K562 (cell line): ENCODE data around the gene NADSYN1. TPM values are rescaled to one million over a fixed set of nuclear protein-coding genes. Genes with fewer than 3 reads are reported as not detected.
A peak's percentile ranks its signal among the peaks of the same experiment; 100 is the strongest.

ENCODE experiments used
- BACH1 ChIP-seq: fragments of 200-800 bp; sonication (Bioruptor generic); IDR thresholded peaks from 2 replicates; pipeline ENCODE4 v1.6.1; 2016; ENCODE audit warnings: missing genetic modification characterization, missing compliant biosample characterization
- BMI1 ChIP-seq: fragments of 150-350 bp; IDR thresholded peaks from 2 replicates; pipeline ENCODE4 v1.6.1; 2014; ENCODE audit warnings: low read length
- DPF2 ChIP-seq: fragments of 450-650 bp; IDR thresholded peaks from 2 replicates; pipeline ENCODE4 v1.6.1; 2016
- HDAC2 ChIP-seq: fragments of 450-650 bp; IDR thresholded peaks from 2 replicates; pipeline ENCODE4 v1.6.1; 2016; ENCODE audit warnings: mild to moderate bottlenecking
- MEIS2 ChIP-seq: fragments of 450-650 bp; IDR thresholded peaks from 2 replicates; pipeline ENCODE4 v1.6.1; 2014; ENCODE audit warnings: mild to moderate bottlenecking; ENCODE audit not compliant: partially characterized antibody
- MYNN ChIP-seq, 2 experiments: sonication (generic); formaldehyde crosslinking in 1 of 2; IDR thresholded peaks; 2 replicates each; pipeline versions ENCODE4 v1.5.0 to v1.6.1; 2016 to 2020; ENCODE audit warnings: antibody characterized with exemption in 1 of 2, missing genetic modification reagents in 1 of 2
- SAFB ChIP-seq: fragments of 200-400 bp; formaldehyde crosslinking; IDR thresholded peaks from 2 replicates; pipeline ENCODE4 v1.6.1; 2017; ENCODE audit warnings: low read depth, low read length, borderline replicate concordance
- TBP ChIP-seq: optimal IDR thresholded peaks from 2 replicates; pipeline ENCODE3; 2011; ENCODE audit warnings: low read depth, low read length, improper control_type of control experiment
- TCF3 ChIP-seq: sonication (generic); formaldehyde crosslinking; IDR thresholded peaks from 2 replicates; pipeline ENCODE4 v1.4.0; 2020; ENCODE audit warnings: mild to moderate bottlenecking, missing genetic modification reagents
- USF1 ChIP-seq: sonication (generic); formaldehyde crosslinking; IDR thresholded peaks from 2 replicates; pipeline ENCODE4 v1.9.0; 2022; ENCODE audit warnings: mild to moderate bottlenecking, missing genetic modification reagents
- ZBTB11 ChIP-seq, 3 experiments: fragments of 200-800 bp in 1 of 3; fragments of 250-450 bp in 1 of 3; fragments of 450-650 bp in 1 of 3; sonication (Bioruptor Pico) in 1 of 3; sonication (Bioruptor generic) in 1 of 3; formaldehyde crosslinking in 1 of 3; IDR thresholded peaks; 2 replicates each; pipeline versions ENCODE4 v1.6.1 to v1.8.0; 2016 to 2022; ENCODE audit warnings: mild to moderate bottlenecking in 2 of 3, missing genetic modification characterization in 2 of 3, missing compliant biosample characterization in 1 of 3, moderate library complexity in 1 of 3
- ZBTB43 ChIP-seq: sonication (generic); formaldehyde crosslinking; IDR thresholded peaks from 2 replicates; pipeline ENCODE4 v1.8.0; 2023; ENCODE audit warnings: mild to moderate bottlenecking, missing genetic modification reagents
- ZNF146 ChIP-seq: IDR thresholded peaks from one replicate; pipeline ENCODE4 v1.6.1; 2018; ENCODE audit warnings: missing compliant biosample characterization; ENCODE audit not compliant: unreplicated experiment
- polyA plus RNA-seq, 8 experiments: library from polyadenylated mRNA; depleted of rRNA in 4 of 8; stranded (reverse) in 5 of 8; unstranded in 3 of 8; fragments of >200 nt; fragmentation: Nextera tagmentation in 2 of 8; fragmentation: Illumina TruSeq in 1 of 8; extraction: Ambion mirVana in 2 of 8; extraction: Trizol in 1 of 8; gene quantifications; 2 replicates each; pipeline versions ENCODE4 v1.2.1 to v1.2.3, GENCODE V29; 2011 to 2014; ENCODE audit warnings: inconsistent platforms in 1 of 8, missing spikeins in 1 of 8
- total RNA-seq, 7 experiments: library from RNA; depleted of rRNA in 6 of 7; stranded (reverse); fragments of >200 nt in 6 of 7; fragmentation: Illumina TruSeq in 2 of 7; extraction: Trizol in 2 of 7; gene quantifications; 2 replicates each; pipeline versions ENCODE4 v1.2.1 to v1.2.3, GENCODE V29; 2011 to 2021; ENCODE audit warnings: low replicate concordance in 1 of 7
- TF ChIP-seq, protein P1 (sequence below): fragments of 150-350 bp; IDR thresholded peaks from 2 replicates; pipeline ENCODE4 v1.6.1; 2014; ENCODE audit warnings: low read depth, mild to moderate bottlenecking, low read length, borderline replicate concordance

The NADSYN1 gene
- total and polyA plus RNA-seq, 9 of the 15 experiments (the other 6 are each of a cell fraction or from before 2014, with no cell fraction given), result 12.7 to 57.3 (median 42.1) TPM

GRCh38 chr11:71448257-71449171 is 4.5 kb upstream of the NADSYN1 start, which contains the start of gene DHCR7 (continued):
- TF ChIP-seq, protein P1, sequence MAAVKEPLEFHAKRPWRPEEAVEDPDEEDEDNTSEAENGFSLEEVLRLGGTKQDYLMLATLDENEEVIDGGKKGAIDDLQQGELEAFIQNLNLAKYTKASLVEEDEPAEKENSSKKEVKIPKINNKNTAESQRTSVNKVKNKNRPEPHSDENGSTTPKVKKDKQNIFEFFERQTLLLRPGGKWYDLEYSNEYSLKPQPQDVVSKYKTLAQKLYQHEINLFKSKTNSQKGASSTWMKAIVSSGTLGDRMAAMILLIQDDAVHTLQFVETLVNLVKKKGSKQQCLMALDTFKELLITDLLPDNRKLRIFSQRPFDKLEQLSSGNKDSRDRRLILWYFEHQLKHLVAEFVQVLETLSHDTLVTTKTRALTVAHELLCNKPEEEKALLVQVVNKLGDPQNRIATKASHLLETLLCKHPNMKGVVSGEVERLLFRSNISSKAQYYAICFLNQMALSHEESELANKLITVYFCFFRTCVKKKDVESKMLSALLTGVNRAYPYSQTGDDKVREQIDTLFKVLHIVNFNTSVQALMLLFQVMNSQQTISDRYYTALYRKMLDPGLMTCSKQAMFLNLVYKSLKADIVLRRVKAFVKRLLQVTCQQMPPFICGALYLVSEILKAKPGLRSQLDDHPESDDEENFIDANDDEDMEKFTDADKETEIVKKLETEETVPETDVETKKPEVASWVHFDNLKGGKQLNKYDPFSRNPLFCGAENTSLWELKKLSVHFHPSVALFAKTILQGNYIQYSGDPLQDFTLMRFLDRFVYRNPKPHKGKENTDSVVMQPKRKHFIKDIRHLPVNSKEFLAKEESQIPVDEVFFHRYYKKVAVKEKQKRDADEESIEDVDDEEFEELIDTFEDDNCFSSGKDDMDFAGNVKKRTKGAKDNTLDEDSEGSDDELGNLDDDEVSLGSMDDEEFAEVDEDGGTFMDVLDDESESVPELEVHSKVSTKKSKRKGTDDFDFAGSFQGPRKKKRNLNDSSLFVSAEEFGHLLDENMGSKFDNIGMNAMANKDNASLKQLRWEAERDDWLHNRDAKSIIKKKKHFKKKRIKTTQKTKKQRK, result peak; percentile 71; the same call in 1 of the 2 replicates
- TF ChIP-seq SAFB, result 0 out of 2 replicates have a peak, but pooled peaks have one; percentile 50
- peak; percentile 40 for TF ChIP-seq TBP
- peak; percentile 6 for TF ChIP-seq ZNF146 (CRISPR knock-in tag)
- peak; percentile 87 for TF ChIP-seq HDAC2
- TF ChIP-seq ZBTB43 (CRISPR knock-in tag), result 0 out of 2 replicates have a peak, but pooled peaks have one; percentile 8
- no peak for TF ChIP-seq BMI1
- TF ChIP-seq USF1 (CRISPR knock-in tag), result peak; percentile 90
- TF ChIP-seq MEIS2, result peak; percentile 52
- TF ChIP-seq ZBTB11 (CRISPR knock-in tag; IDR thresholded peaks at IDR 0.05), result no peak
- no peak for TF ChIP-seq BACH1
- no peak for TF ChIP-seq TCF3
- TF ChIP-seq MYNN (IDR thresholded peaks at IDR 0.05), result 0 out of 2 replicates have a peak, but pooled peaks have one; percentile 21
- no peak for TF ChIP-seq MYNN (CRISPR knock-in tag; IDR thresholded peaks at IDR 0.05)
- peak; percentile 6; the same call in 1 of the 2 replicates for TF ChIP-seq DPF2
